Neural cell (in vitro differentiated cells): Measurements from ENCODE around the gene NOTUM. TPM values are rescaled to one million over a fixed set of nuclear protein-coding genes. Genes with fewer than 3 reads are reported as not detected.

ENCODE experiments used
- H2AFZ ChIP-seq: fragments of 200-600, 300-800 bp; sonication (generic), shearing (Covaris generic); 2 replicates; pipeline ENCODE4 v1.6.0; 2014; ENCODE audit warnings: low read depth, mild to moderate bottlenecking, antibody characterized with exemption, low read length, moderate library complexity
- H3F3A ChIP-seq: fragments of 200-600 bp; shearing (Covaris generic); 2 replicates; pipeline ENCODE4 v1.6.1; 2016; ENCODE audit warnings: mild to moderate bottlenecking, moderate library complexity, mixed read lengths, antibody characterized with exemption, low read length; ENCODE audit not compliant: insufficient read depth, poor library complexity, severe bottlenecking
- H3K27ac ChIP-seq: fragments of 200-600, 300-800 bp; sonication (generic), shearing (Covaris generic); 2 replicates; pipeline ENCODE4 v1.5.1; 2014; ENCODE audit warnings: mild to moderate bottlenecking, low read length, moderate library complexity
- H3K27me3 ChIP-seq: fragments of 300-800, 200-600 bp; sonication (generic), shearing (Covaris generic); 2 replicates; pipeline ENCODE4 v1.6.0; 2014; ENCODE audit warnings: mild to moderate bottlenecking, low read depth, low read length, moderate library complexity; ENCODE audit not compliant: insufficient read depth
- H3K36me3 ChIP-seq: fragments of 300-800, 200-600 bp; sonication (generic), shearing (Covaris generic); 2 replicates; pipeline ENCODE4 v1.5.1; 2014; ENCODE audit warnings: mild to moderate bottlenecking, antibody characterized with exemption, low read length, moderate library complexity; ENCODE audit not compliant: insufficient read depth
- H3K4me2 ChIP-seq: fragments of 300-800, 200-600 bp; sonication (generic), shearing (Covaris generic); 2 replicates; pipeline ENCODE4 v1.6.0; 2014; ENCODE audit warnings: mild to moderate bottlenecking, low read length
- H3K4me3 ChIP-seq: fragments of 300-800, 200-600 bp; sonication (generic), shearing (Covaris generic); 2 replicates; pipeline ENCODE4 v1.5.1; 2014; ENCODE audit warnings: mild to moderate bottlenecking, low read length, moderate library complexity
- H3K79me2 ChIP-seq: fragments of 200-600 bp; shearing (Covaris generic); replicated peaks from 2 replicates; pipeline ENCODE4 v1.6.0; 2014; ENCODE audit warnings: mild to moderate bottlenecking, low read length, moderate library complexity; ENCODE audit not compliant: insufficient read depth
- H3K9ac ChIP-seq: fragments of 300-800, 200-600 bp; sonication (generic), shearing (Covaris generic); 2 replicates; pipeline ENCODE4 v1.6.1; 2016; ENCODE audit warnings: mild to moderate bottlenecking, low read length, mixed read lengths
- H3K9me2 ChIP-seq: fragments of 200-600 bp; shearing (Covaris generic); 2 replicates; pipeline ENCODE4 v1.6.1; 2016; ENCODE audit warnings: mild to moderate bottlenecking, low read length, mixed read lengths; ENCODE audit not compliant: insufficient read depth
- H3K9me3 ChIP-seq: fragments of 200-600, 300-800 bp; sonication (generic), shearing (Covaris generic); 2 replicates; pipeline ENCODE4 v1.6.1; 2016; ENCODE audit warnings: mild to moderate bottlenecking, mixed run types, low read length, moderate library complexity, mixed read lengths
- H4K20me1 ChIP-seq: fragments of 200-600 bp; shearing (Covaris generic); 2 replicates; pipeline ENCODE4 v1.6.1; 2016; ENCODE audit warnings: mild to moderate bottlenecking, mixed run types; ENCODE audit not compliant: insufficient read depth
- EP300 ChIP-seq: fragments of 450-650 bp; conservative IDR thresholded peaks from 2 replicates; pipeline ENCODE4 v1.6.1; 2014; ENCODE audit warnings: antibody characterized with exemption, mild to moderate bottlenecking, moderate library complexity; ENCODE audit not compliant: poor library complexity, severe bottlenecking
- EZH2 ChIP-seq: fragments of 200-600, 300-800 bp; shearing (Covaris generic), sonication (generic); IDR thresholded peaks from 2 replicates; pipeline ENCODE4 v1.6.1; 2014; ENCODE audit warnings: antibody characterized with exemption, low read length, borderline replicate concordance, mild to moderate bottlenecking; ENCODE audit not compliant: insufficient read depth, poor library complexity, severe bottlenecking
- MXI1 ChIP-seq: fragments of 450-650 bp; conservative IDR thresholded peaks from 2 replicates; pipeline ENCODE4 v1.6.1; 2014; ENCODE audit warnings: antibody characterized with exemption, mild to moderate bottlenecking; ENCODE audit not compliant: poor library complexity, severe bottlenecking
- POLR2AphosphoS5 ChIP-seq: IDR thresholded peaks from 2 replicates; pipeline ENCODE4 v1.6.1; 2012
- RAD21 ChIP-seq: fragments of 450-650 bp; conservative IDR thresholded peaks from 2 replicates; pipeline ENCODE4 v1.6.1; 2014; ENCODE audit warnings: antibody characterized with exemption, mild to moderate bottlenecking, moderate library complexity
- SMC3 ChIP-seq: fragments of 450-650 bp; conservative IDR thresholded peaks from 2 replicates; pipeline ENCODE4 v1.6.1; 2014; ENCODE audit warnings: antibody characterized with exemption, mild to moderate bottlenecking, moderate library complexity; ENCODE audit not compliant: poor library complexity
- polyA plus RNA-seq: library from polyadenylated mRNA; depleted of rRNA; stranded (reverse); fragments of >200 nt; gene quantifications from 2 replicates; pipeline ENCODE4 v1.2.3, GENCODE V29; 2014
- TF ChIP-seq, protein P1 (sequence below): IDR thresholded peaks from 2 replicates; pipeline ENCODE4 v1.6.1; 2012; ENCODE audit warnings: borderline replicate concordance
- TF ChIP-seq, protein P2 (sequence below): fragments of 450-650 bp; IDR thresholded peaks from 2 replicates; pipeline ENCODE4 v1.5.1; 2014; ENCODE audit warnings: antibody characterized with exemption, mild to moderate bottlenecking, moderate library complexity; ENCODE audit not compliant: poor library complexity, severe bottlenecking

Gene NOTUM
- polyA plus RNA-seq, 1 donor from 2014 or later = not detected

GRCh38 chr17:81947189-81947588 is 13.8 kb downstream of the NOTUM start, which contains the start of gene MYADML2:
MYADML2 (minus strand) TSS chr17:81947233; CDS start chr17:81941741, 5,492 bp downstream.
- no peak within 1 kb of the TSS for H3K9ac ChIP-seq
- H3F3A ChIP-seq = no peaks in the 10 kb centered on the region
- no peak within 1 kb of the TSS for H3K27ac ChIP-seq
- no peaks in the 10 kb centered on the region for H3K79me2 ChIP-seq
- no peak within 1 kb of the TSS for H3K4me2 ChIP-seq
- no peak within 1 kb of the TSS for H3K4me3 ChIP-seq
- no peaks in the 10 kb centered on the region for H3K9me2 ChIP-seq
- TF ChIP-seq POLR2AphosphoS5 = no peak
- TF ChIP-seq, protein P1, sequence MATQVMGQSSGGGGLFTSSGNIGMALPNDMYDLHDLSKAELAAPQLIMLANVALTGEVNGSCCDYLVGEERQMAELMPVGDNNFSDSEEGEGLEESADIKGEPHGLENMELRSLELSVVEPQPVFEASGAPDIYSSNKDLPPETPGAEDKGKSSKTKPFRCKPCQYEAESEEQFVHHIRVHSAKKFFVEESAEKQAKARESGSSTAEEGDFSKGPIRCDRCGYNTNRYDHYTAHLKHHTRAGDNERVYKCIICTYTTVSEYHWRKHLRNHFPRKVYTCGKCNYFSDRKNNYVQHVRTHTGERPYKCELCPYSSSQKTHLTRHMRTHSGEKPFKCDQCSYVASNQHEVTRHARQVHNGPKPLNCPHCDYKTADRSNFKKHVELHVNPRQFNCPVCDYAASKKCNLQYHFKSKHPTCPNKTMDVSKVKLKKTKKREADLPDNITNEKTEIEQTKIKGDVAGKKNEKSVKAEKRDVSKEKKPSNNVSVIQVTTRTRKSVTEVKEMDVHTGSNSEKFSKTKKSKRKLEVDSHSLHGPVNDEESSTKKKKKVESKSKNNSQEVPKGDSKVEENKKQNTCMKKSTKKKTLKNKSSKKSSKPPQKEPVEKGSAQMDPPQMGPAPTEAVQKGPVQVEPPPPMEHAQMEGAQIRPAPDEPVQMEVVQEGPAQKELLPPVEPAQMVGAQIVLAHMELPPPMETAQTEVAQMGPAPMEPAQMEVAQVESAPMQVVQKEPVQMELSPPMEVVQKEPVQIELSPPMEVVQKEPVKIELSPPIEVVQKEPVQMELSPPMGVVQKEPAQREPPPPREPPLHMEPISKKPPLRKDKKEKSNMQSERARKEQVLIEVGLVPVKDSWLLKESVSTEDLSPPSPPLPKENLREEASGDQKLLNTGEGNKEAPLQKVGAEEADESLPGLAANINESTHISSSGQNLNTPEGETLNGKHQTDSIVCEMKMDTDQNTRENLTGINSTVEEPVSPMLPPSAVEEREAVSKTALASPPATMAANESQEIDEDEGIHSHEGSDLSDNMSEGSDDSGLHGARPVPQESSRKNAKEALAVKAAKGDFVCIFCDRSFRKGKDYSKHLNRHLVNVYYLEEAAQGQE = no peak
- no peak for TF ChIP-seq RAD21
- H3K36me3 ChIP-seq = no peaks in the 10 kb centered on the region
- no peaks in the 10 kb centered on the region for H3K9me3 ChIP-seq
- no peaks in the 10 kb centered on the region for H4K20me1 ChIP-seq
- no peak within 1 kb of the TSS for H2AFZ ChIP-seq
- H3K27me3 ChIP-seq = no peaks in the 10 kb centered on the region

GRCh38 chr17:81944858-81945257 is 16.1 kb downstream of the NOTUM start:
- no peaks in the 10 kb centered on the region for H3F3A ChIP-seq
- no peak overlapping the region for H3K4me2 ChIP-seq
- H3K9me3 ChIP-seq = no peaks in the 10 kb centered on the region
- TF ChIP-seq MXI1 (no peak), SMC3 (no peak), RAD21 (no peak), POLR2AphosphoS5 (no peak), EP300 (no peak), EZH2 (no peak)
- TF ChIP-seq, protein P2, sequence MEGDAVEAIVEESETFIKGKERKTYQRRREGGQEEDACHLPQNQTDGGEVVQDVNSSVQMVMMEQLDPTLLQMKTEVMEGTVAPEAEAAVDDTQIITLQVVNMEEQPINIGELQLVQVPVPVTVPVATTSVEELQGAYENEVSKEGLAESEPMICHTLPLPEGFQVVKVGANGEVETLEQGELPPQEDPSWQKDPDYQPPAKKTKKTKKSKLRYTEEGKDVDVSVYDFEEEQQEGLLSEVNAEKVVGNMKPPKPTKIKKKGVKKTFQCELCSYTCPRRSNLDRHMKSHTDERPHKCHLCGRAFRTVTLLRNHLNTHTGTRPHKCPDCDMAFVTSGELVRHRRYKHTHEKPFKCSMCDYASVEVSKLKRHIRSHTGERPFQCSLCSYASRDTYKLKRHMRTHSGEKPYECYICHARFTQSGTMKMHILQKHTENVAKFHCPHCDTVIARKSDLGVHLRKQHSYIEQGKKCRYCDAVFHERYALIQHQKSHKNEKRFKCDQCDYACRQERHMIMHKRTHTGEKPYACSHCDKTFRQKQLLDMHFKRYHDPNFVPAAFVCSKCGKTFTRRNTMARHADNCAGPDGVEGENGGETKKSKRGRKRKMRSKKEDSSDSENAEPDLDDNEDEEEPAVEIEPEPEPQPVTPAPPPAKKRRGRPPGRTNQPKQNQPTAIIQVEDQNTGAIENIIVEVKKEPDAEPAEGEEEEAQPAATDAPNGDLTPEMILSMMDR = no peak
- TF ChIP-seq, protein P1 = no peak
- H3K9ac ChIP-seq = no peak overlapping the region
- no peaks in the 10 kb centered on the region for H3K9me2 ChIP-seq
- no peaks in the 10 kb centered on the region for H3K27me3 ChIP-seq
- H3K27ac ChIP-seq = no peak overlapping the region
- H3K79me2 ChIP-seq = no peaks in the 10 kb centered on the region
- H4K20me1 ChIP-seq = no peaks in the 10 kb centered on the region
- no peaks in the 10 kb centered on the region for H3K36me3 ChIP-seq
- no peak overlapping the region for H2AFZ ChIP-seq
- H3K4me3 ChIP-seq = no peak overlapping the region
